Measurements from ENCODE around the gene ZFP2.
A peak's percentile ranks its signal among the peaks of the same experiment; 100 is the strongest.
"Not testable (repeated sequence)": the region's sequence is repeated elsewhere in the genome, so short reads cannot be mapped to it uniquely, and the experiment has no call there.

Gene ZFP2

DNA sequence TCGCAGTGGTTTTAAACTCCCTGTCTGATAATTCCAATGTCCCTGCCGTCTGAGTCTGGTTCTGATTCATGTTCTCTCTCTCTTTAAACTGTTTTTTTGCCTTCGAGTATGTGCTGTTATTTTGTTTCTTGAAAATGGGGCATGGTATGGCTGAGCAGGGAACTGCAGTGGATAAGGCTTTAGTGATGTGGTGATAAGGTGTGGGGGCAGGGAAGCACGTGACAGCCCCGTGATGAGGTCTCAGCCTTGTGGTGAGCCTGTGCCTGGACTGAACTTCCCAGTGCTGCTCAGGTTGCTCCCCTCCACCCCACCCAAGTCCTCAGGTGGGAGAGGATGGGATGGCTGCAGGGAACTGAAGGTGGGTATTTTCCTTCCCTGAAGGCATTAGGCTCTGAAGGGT lies 41.4 kb upstream of the ZFP2 start:
- no peak overlapping the region for H3K4me2 ChIP-seq (ENCODE audit: low read depth, low read length, poor library complexity, severe bottlenecking)
- no peak overlapping the region for H3K9ac ChIP-seq (ENCODE audit: low read depth, low read length, poor library complexity, severe bottlenecking)

DNA sequence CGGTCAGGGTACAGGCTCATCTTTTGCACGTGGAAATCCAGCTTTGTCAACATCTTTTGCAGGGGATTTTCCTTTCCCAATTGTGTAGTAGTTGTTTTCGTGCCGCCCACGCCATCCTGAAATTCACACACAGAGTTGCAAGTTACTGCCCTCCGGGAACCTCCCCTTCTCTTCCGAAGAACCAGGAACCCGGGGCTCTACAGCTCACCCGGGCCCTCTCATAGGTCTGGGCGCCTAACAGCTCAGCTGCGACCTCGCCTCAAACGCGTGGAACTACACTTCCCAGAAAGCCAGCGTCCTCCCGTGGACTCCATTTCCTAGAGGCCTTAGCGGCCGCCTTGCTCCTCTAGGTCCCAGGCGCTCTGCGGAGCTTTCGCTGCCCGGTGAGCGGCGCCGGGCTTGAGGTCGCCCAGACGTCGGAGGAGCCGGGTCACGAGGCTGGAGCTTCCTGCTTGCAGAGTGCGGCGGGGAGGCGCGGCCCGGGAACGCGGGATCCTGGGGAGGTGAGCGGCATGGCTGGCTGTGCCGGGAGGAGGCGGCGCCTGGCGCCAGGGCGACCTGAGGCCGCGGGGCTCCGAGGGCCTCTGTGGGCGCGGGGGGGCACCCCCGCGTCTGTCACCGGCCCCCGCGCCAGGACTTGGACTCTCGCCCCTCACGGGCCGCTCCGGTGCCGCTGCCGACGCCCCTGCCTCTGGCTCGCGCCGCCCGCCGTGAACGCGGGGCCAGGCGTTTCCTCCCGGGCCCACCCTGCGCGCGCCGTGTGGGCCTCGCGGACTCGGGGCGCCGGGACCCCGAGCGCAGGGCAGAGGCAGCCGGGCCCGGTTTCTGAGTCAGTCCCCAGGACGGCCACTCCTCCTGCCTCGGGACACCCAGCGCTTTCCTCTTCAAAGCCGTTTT lies 35.8 kb upstream of the ZFP2 start, which contains the start of gene ZNF354B:
ZNF354B (plus strand) TSS at position 329 of the 897 bp plus-strand sequence. CDS start 1,095 bp downstream, outside the sequence.
- Histone ChIP-seq H3K79me2 (ENCODE audit: insufficient read depth, low read length) (peaks cover 11% of the 10 kb centered on the region; the same call in 1 of the 2 replicates), H3K9me2 (replicated peaks; ENCODE audit: low read depth, low read length) (no peaks in the 10 kb centered on the region), H3K4me1 (ENCODE audit: insufficient read depth, low read length, poor library complexity, severe bottlenecking) (no peaks in the 10 kb centered on the region), H4K20me1 (ENCODE audit: insufficient read depth, low read length, poor library complexity, severe bottlenecking) (no peaks in the 10 kb centered on the region), H3K36me3 (ENCODE audit: insufficient read depth, low read length) (no peaks in the 10 kb centered on the region), H3K4me2 (ENCODE audit: low read depth, low read length, poor library complexity, severe bottlenecking) (peak within 1 kb of the TSS; percentile 53), H3K9me3 (ENCODE audit: insufficient read depth, low read depth, low read length) (no peaks in the 10 kb centered on the region), H3K27me3 (ENCODE audit: insufficient read depth, low read length, poor library complexity, severe bottlenecking) (no peaks in the 10 kb centered on the region), H3K9ac (ENCODE audit: low read depth, low read length, poor library complexity, severe bottlenecking) (peak within 1 kb of the TSS; percentile 67), H3F3A (ENCODE audit: low read depth) (no peaks in the 10 kb centered on the region), H3K4me3 (ENCODE audit: low read length, poor library complexity, severe bottlenecking) (peak within 1 kb of the TSS; percentile 73), H2AFZ (ENCODE audit: low read length) (peak within 1 kb of the TSS; percentile 89)
- TF ChIP-seq, protein P1, sequence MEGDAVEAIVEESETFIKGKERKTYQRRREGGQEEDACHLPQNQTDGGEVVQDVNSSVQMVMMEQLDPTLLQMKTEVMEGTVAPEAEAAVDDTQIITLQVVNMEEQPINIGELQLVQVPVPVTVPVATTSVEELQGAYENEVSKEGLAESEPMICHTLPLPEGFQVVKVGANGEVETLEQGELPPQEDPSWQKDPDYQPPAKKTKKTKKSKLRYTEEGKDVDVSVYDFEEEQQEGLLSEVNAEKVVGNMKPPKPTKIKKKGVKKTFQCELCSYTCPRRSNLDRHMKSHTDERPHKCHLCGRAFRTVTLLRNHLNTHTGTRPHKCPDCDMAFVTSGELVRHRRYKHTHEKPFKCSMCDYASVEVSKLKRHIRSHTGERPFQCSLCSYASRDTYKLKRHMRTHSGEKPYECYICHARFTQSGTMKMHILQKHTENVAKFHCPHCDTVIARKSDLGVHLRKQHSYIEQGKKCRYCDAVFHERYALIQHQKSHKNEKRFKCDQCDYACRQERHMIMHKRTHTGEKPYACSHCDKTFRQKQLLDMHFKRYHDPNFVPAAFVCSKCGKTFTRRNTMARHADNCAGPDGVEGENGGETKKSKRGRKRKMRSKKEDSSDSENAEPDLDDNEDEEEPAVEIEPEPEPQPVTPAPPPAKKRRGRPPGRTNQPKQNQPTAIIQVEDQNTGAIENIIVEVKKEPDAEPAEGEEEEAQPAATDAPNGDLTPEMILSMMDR (conservative IDR thresholded peaks at IDR 0.05; ENCODE audit: low read length) = no peak
- no peak for TF ChIP-seq EZH2phosphoT487 (IDR thresholded peaks at IDR 0.05; ENCODE audit: borderline replicate concordance)

More for the DNA sequence above, 41.4 kb upstream of the ZFP2 start:
- Histone ChIP-seq H4K20me1 (ENCODE audit: insufficient read depth, low read length, poor library complexity, severe bottlenecking) (no peaks in the 10 kb centered on the region), H3K4me3 (ENCODE audit: low read length, poor library complexity, severe bottlenecking) (no peak overlapping the region), H3K9me3 (ENCODE audit: insufficient read depth, low read depth, low read length) (no peaks in the 10 kb centered on the region), H3K36me3 (ENCODE audit: insufficient read depth, low read length) (no peaks in the 10 kb centered on the region), H2AFZ (ENCODE audit: low read length) (no peak overlapping the region), H3K9me2 (replicated peaks; ENCODE audit: low read depth, low read length) (no peaks in the 10 kb centered on the region), H3F3A (ENCODE audit: low read depth) (no peaks in the 10 kb centered on the region), H3K79me2 (ENCODE audit: insufficient read depth, low read length) (no peaks in the 10 kb centered on the region), H3K27me3 (ENCODE audit: insufficient read depth, low read length, poor library complexity, severe bottlenecking) (no peaks in the 10 kb centered on the region), H3K4me1 (ENCODE audit: insufficient read depth, low read length, poor library complexity, severe bottlenecking) (no peaks in the 10 kb centered on the region)
- TF ChIP-seq EZH2phosphoT487 (IDR thresholded peaks at IDR 0.05; ENCODE audit: borderline replicate concordance) = no peak
- TF ChIP-seq, protein P1 (conservative IDR thresholded peaks at IDR 0.05; ENCODE audit: low read length) = no peak

DNA sequence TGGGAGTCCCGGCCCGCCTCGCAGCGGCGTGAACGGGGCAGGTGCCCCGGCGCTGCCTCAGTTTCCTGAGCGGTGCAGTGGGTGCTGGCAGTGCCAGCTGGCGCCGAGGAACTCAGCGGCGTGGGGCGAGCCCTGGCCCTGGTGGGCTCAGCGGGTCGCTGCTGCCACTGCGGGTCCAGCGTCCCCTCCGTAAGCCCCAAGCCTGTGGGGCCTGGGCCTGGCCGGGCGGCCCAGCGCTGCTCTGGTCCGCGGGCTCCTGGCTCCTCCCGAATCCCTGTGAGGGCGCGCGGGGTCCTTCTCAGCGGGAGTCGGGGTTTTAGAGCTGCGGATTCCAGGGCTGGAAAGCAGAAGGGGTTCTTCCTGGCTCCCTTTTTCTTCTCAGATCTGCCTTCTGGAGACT lies 35.1 kb upstream of the ZFP2 start:
- H3K4me2 ChIP-seq (ENCODE audit: low read depth, low read length, poor library complexity, severe bottlenecking) = not testable (repeated sequence)
- peak overlapping the region; percentile 67 for H3K9ac ChIP-seq (ENCODE audit: low read depth, low read length, poor library complexity, severe bottlenecking)

More for the DNA sequence above, 35.1 kb upstream of the ZFP2 start:
- Histone ChIP-seq H3K79me2 (ENCODE audit: insufficient read depth, low read length) (peaks cover 11% of the 10 kb centered on the region; the same call in 1 of the 2 replicates), H3K4me3 (ENCODE audit: low read length, poor library complexity, severe bottlenecking) (peak overlapping the region; percentile 73)
- not testable (repeated sequence) for H3K9me2 ChIP-seq (replicated peaks; ENCODE audit: low read depth, low read length); H3F3A ChIP-seq (ENCODE audit: low read depth); H2AFZ ChIP-seq (ENCODE audit: low read length); H3K27me3 ChIP-seq (ENCODE audit: insufficient read depth, low read length, poor library complexity, severe bottlenecking); H3K4me1 ChIP-seq (ENCODE audit: insufficient read depth, low read length, poor library complexity, severe bottlenecking); H3K36me3 ChIP-seq (ENCODE audit: insufficient read depth, low read length); H4K20me1 ChIP-seq (ENCODE audit: insufficient read depth, low read length, poor library complexity, severe bottlenecking); H3K9me3 ChIP-seq (ENCODE audit: insufficient read depth, low read depth, low read length)

Measured in Loucy (cell line).